SJCRH30 (cell line): ENCODE results near the gene MANEAL. TPM values are rescaled to one million over a fixed set of nuclear protein-coding genes. Genes with fewer than 3 reads are reported as not detected.

Source experiments
- DNase-seq, 2 experiments: peaks; one replicate each; pipeline ENCODE4 v3.0.0-alpha.2; 2015 to 2020
- H3K27ac ChIP-seq: fragments of 250-450 bp; sonication (Bioruptor Pico); 2 replicates; pipeline ENCODE4 v1.5.1; 2020; ENCODE audit warnings: mild to moderate bottlenecking, moderate library complexity
- H3K27me3 ChIP-seq: fragments of 250-450 bp; sonication (Bioruptor Pico); 2 replicates; pipeline ENCODE4 v1.5.1; 2020; ENCODE audit warnings: mild to moderate bottlenecking, moderate library complexity
- H3K36me3 ChIP-seq: fragments of 250-450 bp; sonication (Bioruptor Pico); 2 replicates; pipeline ENCODE4 v1.5.1; 2020; ENCODE audit warnings: mild to moderate bottlenecking, moderate library complexity
- H3K4me1 ChIP-seq: fragments of 250-450 bp; sonication (Bioruptor Pico); 2 replicates; pipeline ENCODE4 v1.5.1; 2020; ENCODE audit warnings: mild to moderate bottlenecking, moderate library complexity
- H3K4me3 ChIP-seq: fragments of 250-450 bp; sonication (Bioruptor Pico); 2 replicates; pipeline ENCODE4 v1.5.1; 2020; ENCODE audit warnings: mild to moderate bottlenecking, moderate library complexity
- H3K9me3 ChIP-seq: fragments of 250-450 bp; sonication (Bioruptor Pico); replicated peaks from 2 replicates; pipeline ENCODE4 v1.5.1; 2020; ENCODE audit warnings: mild to moderate bottlenecking, moderate library complexity
- total RNA-seq: library from RNA; depleted of rRNA; stranded (reverse); fragments of >200 nt; shearing (Covaris generic); gene quantifications from 2 replicates; pipeline ENCODE4 v1.2.3, GENCODE V29; 2014; rRNA removed

The MANEAL gene
- total RNA-seq, 1 experiment from 2014 or later, result 32.3 TPM

DNA sequence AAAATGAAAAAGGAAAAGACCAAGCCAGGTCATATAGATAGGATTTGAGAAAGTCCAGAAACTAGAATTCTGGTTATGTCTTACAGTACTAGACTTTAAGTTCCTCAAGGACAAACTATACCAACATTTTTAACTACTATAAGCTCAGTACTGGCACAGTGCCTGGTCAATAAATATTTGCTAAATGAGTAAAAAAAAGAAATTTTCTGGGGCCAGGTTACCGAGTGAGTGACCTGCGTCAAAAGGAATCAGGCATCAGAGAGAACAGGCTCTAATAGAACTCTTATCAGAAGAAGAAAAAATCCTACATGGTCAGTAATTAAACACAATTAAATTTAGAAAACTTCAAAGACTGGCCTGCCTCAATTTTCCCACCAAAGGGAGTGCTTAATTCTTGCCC, 38.2 kb downstream of the MANEAL start:
- H3K27me3 ChIP-seq, result no peaks in the 10 kb centered on the region
- no peak overlapping the region for H3K4me3 ChIP-seq
- peaks cover 50% of the 10 kb centered on the region for H3K36me3 ChIP-seq
- no peak overlapping the region for H3K27ac ChIP-seq
- no peak for DNase-seq
- no peaks in the 10 kb centered on the region for H3K9me3 ChIP-seq
- no peaks in the 10 kb centered on the region for H3K4me1 ChIP-seq

- peaks cover 42% of the 10 kb centered on the region for H3K36me3 ChIP-seq
Measured at GRCh38 chr1:37836788-37837187, 43.1 kb downstream of the MANEAL start.

GRCh38 chr1:37839676-37840075, 46.0 kb downstream of the MANEAL start:
- no peaks in the 10 kb centered on the region for H3K9me3 ChIP-seq
- no peak for DNase-seq
- peaks cover 18% of the 10 kb centered on the region for H3K36me3 ChIP-seq

More at GRCh38 chr1:37836788-37837187, 43.1 kb downstream of the MANEAL start:
- Histone ChIP-seq H3K4me1 (no peaks in the 10 kb centered on the region), H3K4me3 (no peak overlapping the region), H3K9me3 (no peaks in the 10 kb centered on the region), H3K27ac (no peak overlapping the region), H3K27me3 (no peaks in the 10 kb centered on the region)
- no peak for DNase-seq

GRCh38 chr1:37840711-37841110, 47.1 kb downstream of the MANEAL start:
- Histone ChIP-seq H3K4me1 (no peaks in the 10 kb centered on the region), H3K9me3 (no peaks in the 10 kb centered on the region), H3K27ac (no peak overlapping the region), H3K4me3 (no peak overlapping the region), H3K27me3 (no peaks in the 10 kb centered on the region), H3K36me3 (peaks cover 19% of the 10 kb centered on the region)
- no peak for DNase-seq

More at GRCh38 chr1:37839676-37840075, 46.0 kb downstream of the MANEAL start:
- H3K27ac ChIP-seq, result no peak overlapping the region
- no peaks in the 10 kb centered on the region for H3K27me3 ChIP-seq
- H3K4me1 ChIP-seq, result no peaks in the 10 kb centered on the region
- H3K4me3 ChIP-seq, result no peak overlapping the region

- H3K4me3 ChIP-seq, result no peak overlapping the region
- peaks cover 21% of the 10 kb centered on the region for H3K36me3 ChIP-seq
- H3K27ac ChIP-seq, result no peak overlapping the region
- no peak for DNase-seq
- H3K4me1 ChIP-seq, result no peaks in the 10 kb centered on the region
- no peaks in the 10 kb centered on the region for H3K27me3 ChIP-seq
- H3K9me3 ChIP-seq, result no peaks in the 10 kb centered on the region
Measured at GRCh38 chr1:37841652-37842051, 48.0 kb downstream of the MANEAL start.

DNA sequence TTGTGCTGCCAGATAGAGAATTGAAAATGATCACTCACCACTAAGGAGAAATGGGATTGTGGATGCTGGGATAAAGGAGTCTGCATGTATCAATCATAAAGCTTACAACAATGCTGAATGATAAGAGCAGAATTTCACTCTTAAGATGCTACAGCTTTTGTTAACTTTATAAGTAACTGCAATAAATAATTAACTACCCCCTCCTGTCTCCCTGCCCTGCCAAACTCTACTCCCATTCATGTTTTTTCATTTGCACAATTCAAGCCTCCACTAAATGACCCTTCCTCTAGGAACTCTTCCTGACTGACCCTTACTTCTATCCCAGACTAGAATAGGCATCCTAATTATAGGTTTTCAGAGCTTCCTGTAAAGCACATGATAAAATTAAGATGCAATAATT, 50.9 kb downstream of the MANEAL start:
- H3K4me3 ChIP-seq, result no peak overlapping the region
- no peak overlapping the region for H3K27ac ChIP-seq
- DNase-seq, result no peak
- peaks cover 8% of the 10 kb centered on the region; the same call in 1 of the 2 replicates for H3K36me3 ChIP-seq
- H3K27me3 ChIP-seq, result no peaks in the 10 kb centered on the region
- no peaks in the 10 kb centered on the region for H3K9me3 ChIP-seq
- H3K4me1 ChIP-seq, result no peaks in the 10 kb centered on the region

DNA sequence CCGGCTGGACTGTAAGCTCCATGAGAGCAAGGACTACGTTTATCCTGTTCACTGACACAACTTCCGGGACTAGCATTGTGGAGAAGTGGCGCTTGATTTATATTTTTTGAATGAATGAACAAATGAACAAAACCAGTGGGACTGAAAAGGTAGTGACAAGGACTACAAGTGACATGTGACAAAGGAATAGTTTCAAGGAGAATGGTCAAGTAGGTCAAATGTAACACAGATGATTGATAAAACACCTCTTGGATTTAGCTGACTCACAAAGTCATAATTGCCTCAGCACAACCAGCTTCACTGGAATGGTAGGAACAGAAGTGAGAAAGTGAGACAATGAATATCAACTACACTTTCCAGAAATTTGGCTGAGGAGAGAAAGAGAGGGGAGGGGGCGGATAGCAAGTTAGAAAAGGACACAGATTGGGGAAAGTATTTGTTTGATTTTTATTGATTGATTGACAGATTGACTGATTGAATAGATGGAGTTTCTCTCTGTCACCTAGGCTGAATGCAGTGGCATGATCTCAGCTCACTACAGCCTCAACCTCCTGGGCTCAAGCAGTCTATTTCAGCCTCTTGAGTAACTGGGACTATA, 51.5 kb downstream of the MANEAL start:
- peaks cover 8% of the 10 kb centered on the region; the same call in 1 of the 2 replicates for H3K36me3 ChIP-seq
- no peaks in the 10 kb centered on the region for H3K27me3 ChIP-seq
- no peaks in the 10 kb centered on the region for H3K4me1 ChIP-seq
- no peak for DNase-seq
- no peak overlapping the region for H3K27ac ChIP-seq
- no peaks in the 10 kb centered on the region for H3K9me3 ChIP-seq
- H3K4me3 ChIP-seq, result no peak overlapping the region

- H3K4me3 ChIP-seq, result no peak overlapping the region
- DNase-seq, result no peak
- no peaks in the 10 kb centered on the region for H3K27me3 ChIP-seq
- H3K4me1 ChIP-seq, result no peaks in the 10 kb centered on the region
- no peak overlapping the region for H3K27ac ChIP-seq
- peaks cover 8% of the 10 kb centered on the region; the same call in 1 of the 2 replicates for H3K36me3 ChIP-seq
- H3K9me3 ChIP-seq, result no peaks in the 10 kb centered on the region
Measured at GRCh38 chr1:37845786-37846185, 52.1 kb downstream of the MANEAL start.

- Histone ChIP-seq H3K27ac (no peak overlapping the region), H3K4me1 (no peaks in the 10 kb centered on the region), H3K9me3 (no peaks in the 10 kb centered on the region), H3K27me3 (no peaks in the 10 kb centered on the region), H3K36me3 (peaks cover 8% of the 10 kb centered on the region; the same call in 1 of the 2 replicates), H3K4me3 (no peak overlapping the region)
- DNase-seq, result no peak
Measured at GRCh38 chr1:37846647-37847339, 53.1 kb downstream of the MANEAL start.

DNA sequence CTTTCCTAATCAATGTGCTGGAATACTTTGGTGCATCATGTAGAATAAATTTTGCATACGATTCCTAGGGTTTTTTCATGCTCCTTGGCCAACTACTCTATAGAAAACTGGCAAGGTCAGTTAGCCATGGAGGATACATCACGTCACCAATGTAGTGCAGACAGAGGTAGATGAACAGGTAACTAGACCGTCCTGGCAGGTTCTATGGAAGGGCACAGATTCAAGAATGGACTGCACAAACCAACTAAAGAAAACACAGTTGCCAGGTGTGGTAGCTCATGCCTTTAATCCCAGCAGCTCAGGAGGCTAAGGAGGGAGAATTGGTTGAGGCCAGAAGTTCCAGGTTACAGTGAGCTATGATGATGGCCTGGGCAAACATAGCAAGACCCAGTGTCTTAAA, 55.8 kb downstream of the MANEAL start:
- Histone ChIP-seq H3K27ac (no peak overlapping the region), H3K4me3 (no peak overlapping the region), H3K27me3 (no peaks in the 10 kb centered on the region), H3K4me1 (no peaks in the 10 kb centered on the region), H3K36me3 (peaks cover 11% of the 10 kb centered on the region), H3K9me3 (no peaks in the 10 kb centered on the region)
- DNase-seq, result no peak

- no peaks in the 10 kb centered on the region for H3K27me3 ChIP-seq
- no peaks in the 10 kb centered on the region for H3K9me3 ChIP-seq
- no peak overlapping the region for H3K4me3 ChIP-seq
- no peak for DNase-seq
- H3K27ac ChIP-seq, result no peak overlapping the region
- H3K36me3 ChIP-seq, result peaks cover 14% of the 10 kb centered on the region
- H3K4me1 ChIP-seq, result no peaks in the 10 kb centered on the region
Measured at GRCh38 chr1:37850352-37850955, 56.8 kb downstream of the MANEAL start.

Other genes starting within 250 kb of the MANEAL start
- 13.0 and 17.0 TPM in 2 replicates for gene SNIP1, start 239.6 kb upstream of the MANEAL start, total RNA-seq
- gene DNALI1, start 236.9 kb upstream of the MANEAL start, total RNA-seq, result 10.0 and 10.1 TPM in 2 replicates
- 115 and 119 TPM in 2 replicates for gene GNL2, start 197.9 kb upstream of the MANEAL start, total RNA-seq
- not detected in 2 replicates for gene RSPO1, start 159.0 kb upstream of the MANEAL start, total RNA-seq
- gene CDCA8, start 101.3 kb upstream of the MANEAL start, total RNA-seq, result 55.0 and 58.5 TPM in 2 replicates
- not detected in 2 replicates for gene EPHA10, start 28.7 kb upstream of the MANEAL start, total RNA-seq
- 31.7 and 34.0 TPM in 2 replicates for gene C1orf122, start 13.9 kb downstream of the MANEAL start, total RNA-seq
- 43.5 and 45.1 TPM in 2 replicates for gene YRDC, start 14.4 kb downstream of the MANEAL start, total RNA-seq
- 4.0 and 4.4 TPM in 2 replicates for gene MTF1, start 65.7 kb downstream of the MANEAL start, total RNA-seq
- gene INPP5B, start 153.2 kb downstream of the MANEAL start, total RNA-seq, result 16.9 and 21.1 TPM in 2 replicates
- gene SF3A3, start 196.2 kb downstream of the MANEAL start, total RNA-seq, result 187 and 190 TPM in 2 replicates
- gene FHL3, start 211.7 kb downstream of the MANEAL start, total RNA-seq, result 17.6 and 20.6 TPM in 2 replicates
- gene UTP11, start 218.9 kb downstream of the MANEAL start, total RNA-seq, result 125 and 128 TPM in 2 replicates